ENCODE results near the gene ZNF765.

GRCh38 chr19:53462861-53463260 is 67.9 kb downstream of the ZNF765 start:
- TF ChIP-seq POLR2A (IDR thresholded peaks at IDR 0.05) (no peak), CTCF (IDR thresholded peaks at IDR 0.05) (no peak)

Measured in upper lobe of left lung (tissue), 4 donors.